ENCODE results near the gene CLNS1A. TPM values are rescaled to one million over a fixed set of nuclear protein-coding genes. Genes with fewer than 3 reads are reported as not detected.

CLNS1A gene
- total RNA-seq, result 10 to 100 TPM; 41.2 to 86.8 (median 64.1) TPM
- long read RNA-seq, transcript CLNS1A-204 (7 exons, 2,993 nt), result major isoform, 16 of 18 reads
- long read RNA-seq, partial matches to known transcripts, result 0 of 18 reads
- long read RNA-seq, other reads (novel, unspliced or antisense), result 1 of 18 reads

- peak within 1 kb of the TSS; percentile 95 to 99 (median 98) for H3K4me3 ChIP-seq
- no peaks in the 10 kb centered on the region for H3K9me3 ChIP-seq
- no peak for TF ChIP-seq CTCF (IDR thresholded peaks at IDR 0.05)
- TF ChIP-seq POLR2A (IDR thresholded peaks at IDR 0.05), result peak; percentile 85
- no peaks in the 10 kb centered on the region for H3K27me3 ChIP-seq
- intact Hi-C loops (cut with DNase I), result no loop called here
- peaks cover 0 to 46% (median 5%) of the 10 kb centered on the region in 4 donors for H3K4me1 ChIP-seq
- DNase-seq, result peak; percentile 84 to 90 (median 87)
- under 1% methylated on average over 17 of the region's 41 CpGs for WGBS (ENCODE audit: insufficient coverage, low coverage, low lambda C conversion rate, missing lambda C conversion rate)
- ATAC-seq, result peak; percentile 89 to 98 (median 92)
- no peaks in the 10 kb centered on the region for H3K36me3 ChIP-seq
- H3K27ac ChIP-seq, result peak within 1 kb of the TSS; percentile 65 to 84 (median 68)
These were observed at the start of gene CLNS1A for GRCh38 chr11:77637345-77638165. CLNS1A (minus strand) TSS chr11:77637794; CDS start chr11:77637714, 80 bp downstream.

GRCh38 chr11:77687088-77687487 lies 49.5 kb upstream of the CLNS1A start:
- intact Hi-C loops (cut with DNase I), result no loop called here
- peaks cover 0 to 41% (median 1%) of the 10 kb centered on the region in 4 donors for H3K36me3 ChIP-seq
- no peaks in the 10 kb centered on the region for H3K27me3 ChIP-seq
- no peak overlapping the region for H3K4me3 ChIP-seq
- no peaks in the 10 kb centered on the region for H3K4me1 ChIP-seq
- TF ChIP-seq CTCF (IDR thresholded peaks at IDR 0.05) (no peak), POLR2A (IDR thresholded peaks at IDR 0.05) (no peak)
- no peak overlapping the region for H3K27ac ChIP-seq
- ATAC-seq, result no peak
- DNase-seq, result no peak
- no peaks in the 10 kb centered on the region for H3K9me3 ChIP-seq

GRCh38 chr11:77677138-77677537 lies 39.5 kb upstream of the CLNS1A start:
- H3K27me3 ChIP-seq, result no peaks in the 10 kb centered on the region
- WGBS (ENCODE audit: insufficient coverage, low coverage, low lambda C conversion rate, missing lambda C conversion rate), result 96% methylated on average over 3 of the region's 3 CpGs
- H3K4me3 ChIP-seq, result no peak overlapping the region
- no peak for TF ChIP-seq CTCF (IDR thresholded peaks at IDR 0.05)
- no peak for TF ChIP-seq POLR2A (IDR thresholded peaks at IDR 0.05)
- intact Hi-C loops (cut with DNase I), result no loop called here
- H3K36me3 ChIP-seq, result peaks cover 0 to 48% (median 16%) of the 10 kb centered on the region in 4 donors
- no peaks in the 10 kb centered on the region for H3K4me1 ChIP-seq
- DNase-seq (no peak), ATAC-seq (no peak)
- no peaks in the 10 kb centered on the region for H3K9me3 ChIP-seq
- no peak overlapping the region for H3K27ac ChIP-seq

GRCh38 chr11:77672264-77672663 lies 34.7 kb upstream of the CLNS1A start:
- H3K9me3 ChIP-seq, result no peaks in the 10 kb centered on the region
- DNase-seq (no peak), ATAC-seq (no peak)
- no peak overlapping the region for H3K4me3 ChIP-seq
- no peak for TF ChIP-seq CTCF (IDR thresholded peaks at IDR 0.05)
- TF ChIP-seq POLR2A (IDR thresholded peaks at IDR 0.05), result no peak
- peaks cover 0 to 88% (median 29%) of the 10 kb centered on the region in 4 donors for H3K36me3 ChIP-seq
- no peaks in the 10 kb centered on the region for H3K4me1 ChIP-seq
- no peak overlapping the region for H3K27ac ChIP-seq
- H3K27me3 ChIP-seq, result no peaks in the 10 kb centered on the region
- intact Hi-C loops (cut with DNase I), result no loop called here
- WGBS (ENCODE audit: insufficient coverage, low coverage, low lambda C conversion rate, missing lambda C conversion rate), result 100% methylated on average over 1 of the region's 1 CpG

Data from right lobe of liver (tissue), 6 donors.